Measurements from ENCODE around the gene SLC1A5. TPM values are rescaled to one million over a fixed set of nuclear protein-coding genes. Genes with fewer than 3 reads are reported as not detected.
"Not testable (repeated sequence)": the region's sequence is repeated elsewhere in the genome, so short reads cannot be mapped to it uniquely, and the experiment has no call there.

SLC1A5 gene
- total and polyA plus RNA-seq, 11 donors: 3.7 to 22.4 (median 8.9) TPM

GRCh38 chr19:46766569-46767317, 21.7 kb downstream of the SLC1A5 start:
- intact Hi-C loops (cut with DNase I): loop anchor here in 2 of 10 donors (10.0 kb wide), 1 partner anchor 228 kb away; no protein-coding TSS in a partner anchor
- TF ChIP-seq POLR2A (IDR thresholded peaks at IDR 0.05): no peak
- TF ChIP-seq CTCF (IDR thresholded peaks at IDR 0.05): peak; percentile 40 to 68 (median 56)
- Histone ChIP-seq H3K27me3 (no peaks in the 10 kb centered on the region), H3K4me3 (no peak overlapping the region), H3K9me3 (no peaks in the 10 kb centered on the region), H3K36me3 (no peaks in the 10 kb centered on the region), H3K27ac (no peak overlapping the region), H3K4me1 (peaks cover 0 to 20% (median 0%) of the 10 kb centered on the region in 12 donors)
- peak in 2 of 4 donors; percentile 45 to 55 for ATAC-seq
- WGBS, 4 donors: 56 to 63% (median 60%) methylated on average over 17 to 18 of the region's 18 CpGs
- peak in 2 of 5 donors; percentile 29 to 70 for DNase-seq

GRCh38 chr19:46764817-46765291, 23.5 kb downstream of the SLC1A5 start:
- WGBS, 4 donors: 58 to 66% (median 60%) methylated on average over 11 of the region's 11 CpGs
- peak; percentile 53 to 83 (median 73) for ATAC-seq
- no peaks in the 10 kb centered on the region for H3K27me3 ChIP-seq
- TF ChIP-seq CTCF (IDR thresholded peaks at IDR 0.05): no peak
- TF ChIP-seq POLR2A (IDR thresholded peaks at IDR 0.05): no peak
- intact Hi-C loops (cut with DNase I): loop anchor here in 3 of 10 donors (5.0 to 10.0 kb wide), 2 partner anchors 57 to 230 kb away; no protein-coding TSS in a partner anchor
- peaks cover 0 to 24% (median 3%) of the 10 kb centered on the region in 12 donors for H3K4me1 ChIP-seq
- H3K4me3 ChIP-seq: no peak overlapping the region
- H3K36me3 ChIP-seq: no peaks in the 10 kb centered on the region
- no peak for DNase-seq
- H3K27ac ChIP-seq: no peak overlapping the region
- no peaks in the 10 kb centered on the region for H3K9me3 ChIP-seq

GRCh38 chr19:46762245-46762890, 26.0 kb downstream of the SLC1A5 start:
- no peak overlapping the region for H3K27ac ChIP-seq
- TF ChIP-seq CTCF (IDR thresholded peaks at IDR 0.05): no peak
- TF ChIP-seq POLR2A (IDR thresholded peaks at IDR 0.05): no peak
- DNase-seq (no peak), ATAC-seq (no peak)
- no peaks in the 10 kb centered on the region for H3K27me3 ChIP-seq
- WGBS, 4 donors: 80 to 89% (median 88%) methylated on average over 6 of the region's 6 CpGs
- no peaks in the 10 kb centered on the region for H3K9me3 ChIP-seq
- peaks cover 0 to 23% (median 2%) of the 10 kb centered on the region in 12 donors for H3K4me1 ChIP-seq
- peaks cover 0 to 8% (median 0%) of the 10 kb centered on the region in 9 donors for H3K36me3 ChIP-seq
- no peak overlapping the region for H3K4me3 ChIP-seq
- intact Hi-C loops (cut with DNase I): loop anchor here in 3 of 10 donors (5.0 to 10.0 kb wide), 2 partner anchors 60 to 232 kb away; no protein-coding TSS in a partner anchor

GRCh38 chr19:46761418-46761831, 27.0 kb downstream of the SLC1A5 start:
- peaks cover 0 to 15% (median 7%) of the 10 kb centered on the region in 9 donors for H3K36me3 ChIP-seq
- no peak overlapping the region for H3K4me3 ChIP-seq
- ATAC-seq: no peak
- peaks cover 0 to 27% (median 5%) of the 10 kb centered on the region in 12 donors for H3K4me1 ChIP-seq
- intact Hi-C loops (cut with DNase I): loop anchor here in 3 of 10 donors (5.0 to 10.0 kb wide), 2 partner anchors 61 to 233 kb away; no protein-coding TSS in a partner anchor
- H3K27ac ChIP-seq: peak overlapping the region in 3 of 12 donors; percentile 9 to 52 (median 38)
- H3K27me3 ChIP-seq: no peaks in the 10 kb centered on the region
- no peaks in the 10 kb centered on the region for H3K9me3 ChIP-seq
- WGBS, 4 donors: 64 to 73% (median 69%) methylated on average over 5 of the region's 5 CpGs
- no peak for DNase-seq
- no peak for TF ChIP-seq POLR2A (IDR thresholded peaks at IDR 0.05)
- TF ChIP-seq CTCF (IDR thresholded peaks at IDR 0.05): no peak

GRCh38 chr19:46760897-46761296, 27.5 kb downstream of the SLC1A5 start:
- WGBS, 4 donors: 77 to 85% (median 82%) methylated on average over 4 of the region's 4 CpGs
- intact Hi-C loops (cut with DNase I): loop anchor here in 3 of 10 donors (5.0 to 10.0 kb wide), 2 partner anchors 61 to 234 kb away; no protein-coding TSS in a partner anchor

More at GRCh38 chr19:46760897-46761296, 27.5 kb downstream of the SLC1A5 start:
- H3K36me3 ChIP-seq: peaks cover 0 to 18% (median 8%) of the 10 kb centered on the region in 9 donors
- H3K4me1 ChIP-seq: peaks cover 0 to 27% (median 5%) of the 10 kb centered on the region in 12 donors
- H3K4me3 ChIP-seq, DNase-seq, ATAC-seq, H3K27me3 ChIP-seq, H3K9me3 ChIP-seq: not testable (repeated sequence)
- peak overlapping the region in 4 of 12 donors; percentile 9 to 52 (median 44) for H3K27ac ChIP-seq
